ENCODE measurements around the gene NHSL2.
A peak's percentile ranks its signal among the peaks of the same experiment; 100 is the strongest.
"Not testable (repeated sequence)": the region's sequence is repeated elsewhere in the genome, so short reads cannot be mapped to it uniquely, and the experiment has no call there.

Gene NHSL2

DNA sequence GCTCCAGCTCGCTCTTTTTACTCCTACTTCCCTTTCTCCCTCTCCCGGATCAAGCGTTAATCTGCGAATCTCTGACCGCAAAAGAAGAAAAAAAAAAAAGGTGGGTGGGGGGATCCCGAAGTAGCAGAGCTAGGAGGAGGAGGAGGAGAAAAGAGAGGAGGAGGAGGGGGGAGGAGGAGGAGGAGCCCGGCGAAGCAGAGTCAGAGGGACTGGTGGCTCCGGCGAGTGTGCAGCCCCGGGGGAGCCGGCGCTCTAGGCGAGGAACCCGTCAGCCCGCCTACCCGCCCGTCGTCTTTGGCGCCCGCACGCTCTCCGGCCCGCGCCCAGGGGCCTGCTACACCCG is at the start of gene NHSL2:
Gene NHSL2, plus strand, starts transcription at position 203 of the 343 bp plus-strand sequence.
- peak; percentile 79 for DNase-seq (ENCODE audit: low spot score)

DNA sequence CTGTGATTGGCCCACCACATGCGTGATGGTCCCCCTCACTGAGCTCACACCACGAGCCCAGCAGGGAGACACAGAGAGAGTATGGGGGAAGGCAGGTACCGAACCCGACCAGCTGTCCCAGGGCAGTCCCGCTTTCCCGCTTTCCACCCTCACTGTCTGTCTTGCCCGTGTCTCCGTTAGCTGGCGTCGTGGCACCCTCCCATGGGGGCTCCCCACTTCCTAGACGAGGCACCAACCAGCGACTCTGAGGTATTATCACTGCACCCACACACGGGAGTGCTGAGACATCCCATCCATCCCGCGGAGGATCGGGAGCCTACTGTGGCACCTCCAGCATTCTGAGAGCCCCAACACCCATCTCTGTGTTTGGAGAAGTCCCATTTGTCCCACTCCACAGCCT is 43.0 kb upstream of the NHSL2 start:
- DNase-seq (ENCODE audit: low spot score), result no peak

DNA sequence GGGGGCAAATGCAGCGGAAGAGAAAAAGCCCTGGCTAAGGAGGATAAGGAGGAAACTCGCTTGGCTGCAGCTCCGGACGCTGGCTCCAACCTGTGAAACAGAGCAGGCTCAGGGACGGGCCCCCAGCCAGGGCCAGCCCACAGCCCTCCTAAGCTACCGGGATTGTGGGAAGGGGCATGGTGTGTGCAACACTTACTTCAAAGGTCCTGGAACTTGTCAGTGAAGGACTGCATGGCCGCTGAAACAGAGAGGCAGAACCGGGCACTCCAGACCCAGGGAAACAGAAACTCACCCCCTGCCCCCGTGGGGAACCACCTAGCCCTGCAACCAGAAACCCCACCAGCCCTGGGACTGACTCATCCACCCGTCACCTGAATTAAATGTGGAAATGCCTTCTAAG is 41.1 kb upstream of the NHSL2 start:
- not testable (repeated sequence) for DNase-seq (ENCODE audit: low spot score)

DNA sequence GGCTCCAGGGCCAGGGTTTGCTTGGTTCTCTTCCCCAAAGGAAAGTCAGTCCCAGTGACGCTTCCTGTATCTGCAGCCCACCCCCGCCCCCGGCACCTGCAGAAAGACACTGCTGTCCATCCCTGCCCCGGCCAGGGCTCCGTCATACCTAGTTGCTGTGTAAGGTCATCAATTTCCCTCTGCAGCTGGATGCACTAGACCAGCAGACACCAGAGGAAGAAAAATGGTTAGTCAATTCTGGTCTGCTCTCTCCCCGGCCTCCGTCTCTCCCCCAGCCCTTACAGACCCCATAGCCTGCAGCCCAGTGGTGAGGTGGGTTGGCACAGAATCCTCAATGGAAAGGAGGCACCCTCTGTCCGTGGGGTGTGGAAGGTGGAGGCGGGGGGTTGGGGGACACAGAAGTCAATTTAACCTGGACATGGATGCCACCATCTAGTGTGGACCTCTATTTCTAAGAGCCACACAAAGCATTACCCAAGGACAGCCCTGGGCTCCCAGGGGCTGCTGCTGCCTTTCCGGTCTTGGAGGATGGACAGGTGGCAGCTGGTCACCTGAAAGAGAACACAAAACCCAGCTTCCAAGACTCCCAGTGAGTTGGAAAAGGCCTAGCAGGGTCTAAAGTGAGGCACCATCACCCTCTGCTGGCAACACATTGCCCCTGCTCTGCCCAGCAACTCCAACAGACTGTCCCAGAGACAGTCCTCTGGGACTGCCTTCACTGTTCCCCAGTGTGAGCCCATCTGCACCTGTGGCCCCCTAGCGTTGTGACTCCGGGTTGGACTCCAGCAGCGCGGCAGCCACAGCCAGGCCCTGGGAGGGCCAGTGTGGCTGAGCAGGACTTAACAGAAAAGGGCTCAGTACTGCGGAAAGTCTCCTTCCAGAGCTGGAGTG is 40.2 kb upstream of the NHSL2 start:
- peak; percentile 71 for DNase-seq (ENCODE audit: low spot score)

DNA sequence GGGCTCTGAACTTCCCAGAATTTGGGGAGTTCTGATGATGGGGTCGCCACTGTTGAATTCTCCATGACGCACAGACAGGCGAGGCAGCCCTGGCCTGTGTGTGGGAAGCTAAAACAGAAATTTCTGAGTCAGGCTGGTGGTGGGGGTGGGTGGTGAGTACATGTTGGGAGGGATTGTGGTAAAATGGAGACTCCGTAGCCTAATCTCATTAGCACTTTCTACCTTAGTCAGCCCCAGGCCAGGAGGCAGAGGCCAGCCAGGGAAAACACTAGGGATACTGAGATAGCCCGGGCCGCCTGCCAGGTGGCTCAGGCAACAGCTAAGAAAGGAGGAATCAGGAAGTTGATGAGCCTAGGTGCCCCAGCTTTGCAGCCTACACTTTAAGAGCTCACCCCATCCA is 39.3 kb upstream of the NHSL2 start:
- DNase-seq (ENCODE audit: low spot score), result no peak

DNA sequence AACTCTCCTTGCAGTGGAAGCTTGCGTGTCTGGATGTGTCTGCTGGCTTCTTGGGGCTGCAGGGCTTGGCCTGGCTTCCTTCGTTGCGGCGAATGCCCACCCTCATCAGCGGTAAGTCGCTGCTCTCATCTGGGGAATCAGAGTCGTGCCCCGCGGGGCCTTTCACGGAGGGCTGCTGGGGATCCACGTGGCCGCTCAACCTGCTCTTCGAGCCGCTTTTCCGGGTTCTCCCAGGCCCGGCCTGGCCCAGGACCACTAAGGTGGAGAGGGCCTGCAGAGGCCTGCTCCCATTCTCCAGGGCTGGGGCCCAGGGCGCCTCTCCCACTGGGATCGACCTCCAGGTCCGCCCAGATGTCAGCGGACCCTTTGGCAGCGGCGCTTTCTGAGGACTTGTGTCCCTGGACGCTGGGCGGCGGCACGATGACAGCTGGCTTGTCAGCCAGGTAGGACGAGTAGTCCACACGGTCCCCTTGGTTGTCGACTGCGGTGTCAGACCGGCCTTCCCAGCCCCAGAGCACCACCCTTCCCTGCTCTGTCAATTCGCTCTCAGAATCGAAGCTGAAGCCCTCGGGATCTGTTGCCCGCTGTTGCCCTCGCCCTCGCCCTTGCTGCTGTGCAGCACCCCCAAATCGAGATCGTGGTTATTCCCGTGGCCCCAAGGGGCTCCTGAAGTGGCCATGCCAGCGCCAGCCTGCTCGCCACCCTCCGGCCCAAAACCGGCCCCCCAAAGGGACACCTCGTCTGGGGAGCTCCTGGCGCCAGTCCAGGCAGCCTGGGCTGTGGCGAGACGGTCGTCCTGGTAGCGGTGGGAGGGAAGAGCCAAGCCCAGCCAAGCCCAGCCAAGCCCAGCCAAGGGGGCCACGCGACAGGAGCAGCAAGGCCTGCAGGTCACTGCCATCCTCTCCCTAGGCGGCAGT is 37.8 kb upstream of the NHSL2 start:
- DNase-seq (ENCODE audit: low spot score), result no peak

DNA sequence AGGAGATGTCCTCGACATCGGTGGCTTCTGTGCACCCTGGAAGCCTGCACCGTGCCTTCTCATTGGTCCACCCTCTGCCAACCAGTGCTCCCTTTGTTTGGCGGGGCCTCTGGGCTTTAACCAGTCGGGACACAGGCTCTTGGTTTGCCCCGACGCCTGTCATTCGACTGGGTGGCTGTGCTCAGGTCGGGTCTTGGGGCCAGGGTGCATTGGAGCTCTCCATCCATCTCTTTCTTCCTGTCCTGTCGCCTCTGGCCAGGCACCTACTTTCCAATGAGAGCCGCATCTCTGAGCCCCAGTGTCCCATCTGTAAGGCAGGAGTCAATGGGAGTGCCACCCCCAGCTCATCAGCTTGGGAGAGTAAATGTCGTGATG is 37.2 kb upstream of the NHSL2 start:
- DNase-seq (ENCODE audit: low spot score), result no peak

DNA sequence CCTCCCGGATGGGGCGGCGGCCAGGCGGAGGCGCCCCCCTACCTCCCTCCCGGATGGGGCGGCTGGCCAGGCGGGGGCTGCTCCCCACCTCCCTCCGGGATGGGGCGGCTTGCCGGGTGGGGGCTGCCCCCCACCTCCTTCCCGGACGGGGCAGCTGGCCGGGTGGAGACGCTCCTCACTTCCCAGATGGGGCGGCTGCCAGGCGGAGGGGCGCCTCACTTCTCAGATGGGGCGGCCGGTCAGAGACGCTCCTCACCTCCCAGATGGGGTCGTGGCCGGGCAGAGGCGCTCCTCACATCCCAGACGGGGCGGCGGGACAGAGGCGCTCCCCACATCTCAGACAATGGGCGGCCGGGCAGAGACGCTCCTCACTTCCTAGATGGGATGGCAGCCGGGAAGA is 33.8 kb upstream of the NHSL2 start:
- DNase-seq (ENCODE audit: low spot score), result not testable (repeated sequence)

DNA sequence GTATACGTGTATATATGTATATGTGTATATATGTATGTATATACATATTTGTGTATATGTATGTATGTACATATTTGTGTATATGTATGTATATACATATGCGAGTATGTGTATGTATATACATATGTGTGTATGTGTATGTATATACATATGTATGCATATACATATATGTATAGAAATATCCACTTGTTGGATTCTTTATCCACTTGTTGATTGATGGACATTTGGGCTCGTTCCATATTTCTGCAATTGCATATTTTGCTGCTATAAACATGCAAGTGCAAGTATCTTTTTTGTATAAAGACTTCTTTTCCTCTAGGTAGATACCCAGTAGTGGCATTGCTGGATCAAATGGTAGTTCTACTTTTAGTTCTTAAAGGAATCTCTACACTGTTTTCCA is 25.5 kb upstream of the NHSL2 start:
- no peak for DNase-seq (ENCODE audit: low spot score)

DNA sequence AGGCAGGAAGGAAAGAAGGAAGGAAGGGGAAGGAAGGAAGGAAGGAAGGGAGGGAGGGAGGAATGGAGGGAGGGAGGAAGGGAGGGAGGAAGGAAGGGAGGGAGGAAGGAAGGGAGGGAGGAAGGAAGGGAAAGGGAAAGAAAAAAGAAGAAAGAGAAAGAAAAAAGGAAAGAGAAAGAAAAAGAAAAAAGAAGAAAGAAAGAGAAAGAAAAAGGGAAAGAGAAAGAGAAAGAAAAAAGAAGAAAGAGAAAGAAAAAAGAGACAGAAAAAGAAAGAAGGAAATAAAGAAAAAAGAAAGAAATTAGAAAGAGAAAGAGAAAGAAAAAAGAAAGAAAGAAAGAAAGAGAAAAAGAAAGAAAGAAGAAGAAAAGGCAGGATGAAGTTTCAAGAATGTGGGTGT is 15.0 kb upstream of the NHSL2 start:
- no peak for DNase-seq (ENCODE audit: low spot score)

DNA sequence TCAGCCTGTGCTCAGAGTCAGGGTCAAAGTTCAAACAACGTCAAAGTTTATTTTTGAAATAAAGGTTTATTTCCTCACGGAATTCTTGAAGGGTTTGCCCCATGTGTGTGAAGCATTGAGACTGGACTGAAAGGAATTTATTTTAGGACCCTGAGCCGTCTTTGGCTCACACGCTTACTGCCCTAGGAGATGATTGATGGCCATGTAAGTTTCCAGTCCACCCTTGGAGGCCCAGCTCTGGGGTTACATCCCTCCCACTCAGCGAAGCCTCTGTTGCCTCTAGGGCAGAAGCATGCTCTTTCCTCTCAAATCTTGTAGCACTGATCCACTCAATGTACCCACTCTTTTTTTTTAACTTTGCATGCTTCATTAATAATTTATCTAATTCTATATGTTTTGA is 4.5 kb upstream of the NHSL2 start:
- DNase-seq (ENCODE audit: low spot score), result no peak

DNA sequence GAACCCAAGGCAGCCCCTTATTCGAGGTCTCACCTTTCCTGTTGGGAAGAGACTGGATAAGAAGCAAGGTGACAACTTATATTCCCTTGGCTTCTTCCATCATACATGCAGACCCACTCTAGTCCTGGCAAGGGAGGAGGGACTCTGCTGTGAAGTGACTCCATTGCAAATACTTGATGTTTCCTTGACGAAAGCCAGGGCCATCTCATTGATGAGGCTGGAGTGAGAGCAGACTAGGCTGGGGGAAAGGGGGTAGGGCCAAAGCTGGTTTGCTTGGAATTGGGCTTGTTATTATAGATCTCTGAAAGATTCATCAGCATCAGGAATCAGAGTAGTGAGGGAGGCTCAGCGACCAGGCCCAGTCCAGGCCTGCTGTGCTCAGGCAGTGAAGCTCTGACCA is 2.3 kb upstream of the NHSL2 start:
- no peak for DNase-seq (ENCODE audit: low spot score)

DNA sequence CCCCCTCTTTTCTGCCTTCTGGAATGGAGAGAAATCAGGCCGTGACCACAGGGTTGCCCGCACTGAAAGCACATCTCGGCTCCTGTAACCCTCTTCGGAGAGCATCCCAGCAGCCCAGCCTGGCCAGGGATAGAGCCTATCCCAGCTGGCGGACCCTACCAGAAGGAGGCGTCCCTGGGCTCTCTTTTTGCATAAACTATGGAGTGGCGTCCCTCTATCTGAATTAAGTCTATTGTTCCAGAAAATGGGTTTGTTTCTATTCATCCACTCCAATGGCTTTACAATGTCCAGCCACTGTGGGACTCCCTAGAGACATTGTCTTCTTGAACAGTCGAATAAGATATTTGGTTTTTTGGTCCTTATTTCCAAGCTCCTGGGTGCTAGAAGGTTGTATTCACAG is 689 bp upstream of the NHSL2 start:
- peak; percentile 69 for DNase-seq (ENCODE audit: low spot score)

DNA sequence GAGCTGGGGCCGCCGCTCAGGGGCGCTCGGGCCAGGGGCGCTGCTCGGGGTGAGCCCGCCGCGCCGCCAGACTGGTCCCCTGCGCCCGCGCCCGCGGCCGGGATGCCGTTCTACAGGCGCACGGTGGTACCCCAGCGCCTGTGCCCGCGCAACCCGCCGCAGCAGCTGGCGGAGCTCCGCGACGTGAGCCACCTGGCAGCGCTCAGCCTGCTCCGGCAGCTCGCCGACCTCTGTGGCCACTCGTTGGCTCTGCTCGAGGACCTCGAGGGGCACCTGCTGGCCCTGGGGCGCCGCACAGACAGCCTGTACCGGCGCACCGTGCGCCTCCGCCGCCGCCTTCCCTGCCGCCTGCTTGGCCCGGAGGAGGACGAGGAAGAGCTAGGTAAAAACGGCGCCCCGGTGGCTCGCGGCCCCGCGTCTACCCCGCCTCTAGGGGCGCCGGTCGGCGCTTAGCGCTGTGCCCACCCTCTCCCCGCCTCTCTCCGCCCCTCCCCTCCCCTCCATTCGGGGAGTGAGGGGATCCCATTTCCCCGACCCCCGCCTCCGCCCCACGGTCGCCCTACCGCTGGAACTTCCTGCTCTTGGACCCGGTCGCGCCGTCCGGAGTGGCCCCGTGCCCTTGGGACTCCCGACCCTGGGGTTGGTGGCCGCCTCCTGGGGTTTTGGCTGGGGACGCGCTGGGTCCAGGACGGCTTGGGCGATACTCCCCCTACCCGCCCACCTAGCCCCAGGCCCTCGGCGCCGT is 513 bp downstream of the NHSL2 start:
- DNase-seq (ENCODE audit: low spot score), result peak; percentile 74

DNA sequence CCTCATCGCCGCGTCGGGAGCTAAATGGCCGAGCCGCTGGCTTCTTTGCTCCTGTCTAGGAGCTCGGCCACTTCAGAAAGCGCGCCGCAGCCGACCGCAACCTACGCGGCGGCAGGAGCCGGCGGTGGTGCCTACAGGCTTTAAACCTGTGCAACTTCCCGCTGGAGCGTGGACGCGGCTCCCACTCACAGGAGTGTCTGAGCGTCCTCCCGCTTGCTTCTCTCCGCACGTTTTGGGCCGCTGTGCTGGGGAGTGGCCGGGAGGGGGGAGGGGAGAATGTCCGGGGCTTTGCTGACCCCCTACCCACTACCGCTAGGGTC is 1.0 kb downstream of the NHSL2 start:
- DNase-seq (ENCODE audit: low spot score), result no peak

DNA sequence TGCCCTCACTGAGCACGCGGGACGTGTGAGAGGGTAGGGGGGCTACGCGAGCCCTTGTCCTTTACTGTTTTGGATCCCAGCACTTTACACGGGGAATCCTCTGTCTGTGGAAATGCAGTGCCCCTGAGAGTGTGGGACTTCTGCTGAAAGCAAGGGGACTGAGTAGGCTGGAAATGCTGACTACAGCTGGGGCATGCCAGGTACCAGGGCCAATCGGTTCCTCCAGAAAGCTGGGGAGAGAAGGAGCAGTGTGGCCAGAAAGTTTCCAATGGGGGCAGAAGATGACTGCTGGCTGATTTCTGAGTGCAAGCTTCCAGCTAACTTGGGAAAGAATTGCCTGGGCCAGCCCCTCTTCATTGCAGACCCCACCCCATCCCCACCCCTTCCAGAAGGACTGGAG is 1.5 kb downstream of the NHSL2 start:
- no peak for DNase-seq (ENCODE audit: low spot score)

DNA sequence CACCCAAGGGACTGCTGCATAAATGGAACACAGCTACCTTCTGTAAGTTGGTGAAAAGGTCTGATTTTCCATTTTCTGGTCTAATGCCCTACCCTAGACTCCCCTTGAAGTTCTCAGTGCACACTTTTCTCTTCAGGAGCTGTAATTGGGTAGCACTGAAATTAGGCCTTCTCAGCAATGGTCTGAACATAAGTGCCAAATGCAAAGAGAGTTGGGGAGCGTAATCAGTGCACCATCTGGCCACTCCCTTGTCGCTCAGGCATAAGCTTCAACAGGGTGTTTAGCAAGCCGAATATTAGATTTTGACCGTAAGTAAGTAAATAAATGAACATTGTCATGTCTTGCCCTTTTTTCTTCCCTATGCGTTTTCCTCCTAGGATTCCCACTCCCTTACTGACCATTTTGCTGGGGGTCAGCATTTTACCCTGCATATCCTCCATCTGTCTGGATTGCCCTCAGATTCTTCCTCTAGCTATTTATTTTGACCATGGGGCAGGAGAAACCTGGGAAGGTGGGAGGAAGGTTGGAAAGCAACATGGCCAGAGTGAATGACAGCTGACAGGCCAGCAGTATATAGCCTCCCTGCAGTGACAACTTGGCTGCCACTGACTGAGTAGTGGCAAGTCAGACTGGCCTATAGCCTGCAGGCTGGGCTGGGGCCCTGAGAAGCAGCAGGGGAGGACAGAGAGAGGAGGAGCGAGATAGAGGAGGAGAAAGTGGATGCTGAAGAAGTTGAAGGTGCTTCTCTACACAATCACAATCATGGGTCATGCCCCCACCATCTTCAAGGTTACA is 2.7 kb downstream of the NHSL2 start:
- DNase-seq (ENCODE audit: low spot score), result no peak

DNA sequence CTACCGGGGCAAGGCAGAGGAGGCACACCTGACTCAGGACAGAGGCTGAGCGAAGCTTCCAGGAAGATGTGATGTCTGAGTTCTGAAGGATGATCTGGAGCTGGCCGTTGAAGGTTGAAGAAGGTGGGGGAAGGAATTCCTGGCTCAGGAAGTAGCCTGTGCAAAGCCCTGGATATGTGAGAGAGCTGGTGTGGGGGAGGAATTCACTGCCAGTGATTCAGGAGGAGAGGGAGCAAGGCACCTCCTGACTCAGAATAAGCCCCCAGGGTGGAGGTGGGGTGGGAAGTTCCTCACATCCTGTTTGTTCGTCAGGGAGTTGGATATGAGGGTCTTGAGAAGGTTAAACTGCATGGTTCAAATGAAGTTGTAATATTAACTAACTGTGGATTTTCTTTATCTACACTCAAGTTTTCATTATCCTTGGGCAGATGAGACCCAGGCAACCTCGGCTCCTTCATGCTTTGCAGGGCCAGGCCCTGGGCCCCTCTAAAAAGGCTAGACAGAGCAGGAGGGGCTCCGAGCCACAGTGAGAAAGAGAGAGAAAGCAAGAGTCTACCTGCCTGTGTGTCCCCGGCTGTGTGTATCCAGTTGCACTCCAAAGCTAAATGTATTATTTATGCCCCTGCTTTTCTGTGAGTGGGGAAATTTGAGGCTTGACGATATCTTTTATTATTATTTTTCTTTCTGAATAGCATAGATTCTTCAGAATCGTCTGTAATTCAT is 7.1 kb downstream of the NHSL2 start:
- no peak for DNase-seq (ENCODE audit: low spot score)

DNA sequence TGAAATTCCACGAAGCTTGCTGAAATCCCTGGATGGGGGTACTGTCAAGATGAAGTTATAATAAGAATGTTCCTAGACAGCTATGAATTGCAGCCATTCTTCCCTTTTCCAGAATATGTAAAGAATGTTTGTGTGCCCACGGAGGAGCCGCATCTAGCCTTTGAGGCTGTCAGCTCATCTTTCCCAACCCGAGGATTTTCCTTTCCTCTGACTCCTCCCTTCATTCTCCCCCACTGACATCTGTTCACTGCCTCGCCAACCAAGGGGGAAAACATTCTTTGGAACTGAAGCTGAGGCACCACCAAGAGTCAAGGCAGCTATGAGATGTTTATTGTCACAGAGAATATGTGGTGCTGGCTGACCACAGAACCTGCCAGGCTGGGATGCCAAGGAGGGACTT is 8.8 kb downstream of the NHSL2 start:
- peak; percentile 40 for DNase-seq (ENCODE audit: low spot score)

DNA sequence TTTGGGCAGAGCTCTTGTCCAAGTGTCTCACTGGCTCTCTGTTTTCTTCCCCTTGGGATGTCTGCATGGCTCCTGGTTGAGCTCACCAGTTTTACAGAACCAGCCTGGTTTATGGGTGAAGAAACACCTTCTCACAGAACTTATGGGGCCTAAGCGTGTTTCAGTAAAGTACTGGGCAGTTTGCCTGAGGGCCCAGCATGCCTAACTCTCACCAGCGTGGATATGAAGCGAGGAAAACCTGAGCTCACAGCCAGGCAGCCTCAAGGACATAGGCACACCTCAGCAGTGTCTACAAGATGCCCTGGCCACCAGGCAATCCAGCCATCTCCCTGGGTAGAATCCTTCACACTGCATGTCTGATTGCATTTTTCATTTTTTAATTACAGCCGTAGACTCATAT is 9.2 kb downstream of the NHSL2 start:
- no peak for DNase-seq (ENCODE audit: low spot score)

DNA sequence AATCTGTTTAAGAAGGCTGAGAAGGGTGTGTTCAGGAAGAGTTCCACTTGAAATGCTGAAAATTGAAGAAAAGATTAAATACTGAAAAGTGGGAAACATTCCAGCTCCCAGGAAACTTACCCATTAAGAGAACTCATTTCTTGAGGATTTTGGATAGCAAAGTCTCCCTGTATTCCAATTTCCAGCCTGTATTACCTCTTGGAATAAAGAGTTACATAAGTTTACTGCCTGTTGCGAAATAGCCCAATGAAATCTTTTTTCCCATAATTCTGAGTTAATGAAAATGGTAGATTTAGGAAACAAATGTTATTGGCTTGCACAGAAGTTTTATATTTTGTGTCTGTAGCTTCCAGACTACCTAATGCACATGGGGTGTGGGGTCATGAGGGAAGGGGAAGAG is 12.0 kb downstream of the NHSL2 start:
- no peak for DNase-seq (ENCODE audit: low spot score)
